G401 (cell line): ENCODE results near the gene TNKS1BP1. TPM values are rescaled to one million over a fixed set of nuclear protein-coding genes. Genes with fewer than 3 reads are reported as not detected.

Source experiments
- DNase-seq: peaks from one replicate; pipeline ENCODE4 v3.0.0-alpha.2; 2015; ENCODE audit warnings: low spot score
- in situ Hi-C: cut with HindIII; loops from 2 replicates; pipeline ENCODE4 v1.10.0; 2016; ENCODE audit warnings: low sequenced_read_pairs, mixed read lengths
- total RNA-seq: library from RNA; depleted of rRNA; stranded (reverse); fragments of >200 nt; shearing (Covaris generic); gene quantifications from 2 replicates; pipeline ENCODE4 v1.2.3, GENCODE V29; 2014; rRNA removed

The TNKS1BP1 gene
- total RNA-seq, 1 experiment from 2014 or later = 46.3 TPM

GRCh38 chr11:57275582-57275981 is 49.2 kb downstream of the TNKS1BP1 start:
- no peak for DNase-seq
- in situ Hi-C loops = no loop called here

GRCh38 chr11:57274904-57275498 is 49.8 kb downstream of the TNKS1BP1 start:
- no peak for DNase-seq
- in situ Hi-C loops = no loop called here

- no peak for DNase-seq
- in situ Hi-C loops = no loop called here
These were observed 51.2 kb downstream of the TNKS1BP1 start for GRCh38 chr11:57273448-57274058.

GRCh38 chr11:57269571-57270021 is 55.2 kb downstream of the TNKS1BP1 start:
- in situ Hi-C loops = no loop called here
- DNase-seq = no peak

GRCh38 chr11:57266157-57266556 is 58.6 kb downstream of the TNKS1BP1 start:
- in situ Hi-C loops = no loop called here
- no peak for DNase-seq

GRCh38 chr11:57263351-57263750 is 61.4 kb downstream of the TNKS1BP1 start:
- in situ Hi-C loops = no loop called here
- no peak for DNase-seq

- no peak for DNase-seq
- in situ Hi-C loops = no loop called here
These were observed 62.6 kb downstream of the TNKS1BP1 start for GRCh38 chr11:57262157-57262556.

- in situ Hi-C loops = no loop called here
- no peak for DNase-seq
These were observed 63.6 kb downstream of the TNKS1BP1 start for GRCh38 chr11:57260937-57261783.

GRCh38 chr11:57256119-57256518 is 68.6 kb downstream of the TNKS1BP1 start:
- no peak for DNase-seq
- in situ Hi-C loops = no loop called here

- in situ Hi-C loops = no loop called here
These were observed 69.1 kb downstream of the TNKS1BP1 start for GRCh38 chr11:57255618-57256017.

GRCh38 chr11:57254631-57255030 is 70.1 kb downstream of the TNKS1BP1 start:
- in situ Hi-C loops = no loop called here
- DNase-seq = no peak

More at GRCh38 chr11:57255618-57256017, 69.1 kb downstream of the TNKS1BP1 start:
- no peak for DNase-seq

GRCh38 chr11:57251491-57252104 is 73.2 kb downstream of the TNKS1BP1 start:
- in situ Hi-C loops = no loop called here
- DNase-seq = no peak

GRCh38 chr11:57251037-57251436 is 73.7 kb downstream of the TNKS1BP1 start:
- no peak for DNase-seq
- in situ Hi-C loops = no loop called here

Other genes with a start within 250 kb of the TNKS1BP1 start
- gene LRRC55, start 143.0 kb downstream of the TNKS1BP1 start, total RNA-seq = not detected in 2 replicates
- not detected in 2 replicates for gene APLNR, start 87.7 kb downstream of the TNKS1BP1 start, total RNA-seq
- gene SSRP1, start 10.9 kb upstream of the TNKS1BP1 start, total RNA-seq = 194 and 208 TPM in 2 replicates
- gene P2RX3, start 13.4 kb upstream of the TNKS1BP1 start, total RNA-seq = 7.1 and 11.4 TPM in 2 replicates
- not detected in 2 replicates for gene PRG3, start 56.2 kb upstream of the TNKS1BP1 start, total RNA-seq
- gene PRG2, start 65.7 kb upstream of the TNKS1BP1 start, total RNA-seq = not detected in 2 replicates
- not detected in 2 replicates for gene SLC43A3, start 102.2 kb upstream of the TNKS1BP1 start, total RNA-seq
- gene RTN4RL2, start 135.6 kb upstream of the TNKS1BP1 start, total RNA-seq = 2.9 TPM in 1 of 2 replicates, not detected in the other
- gene SLC43A1, start 190.8 kb upstream of the TNKS1BP1 start, total RNA-seq = 8.8 and 15.1 TPM in 2 replicates
- gene TIMM10, start 205.8 kb upstream of the TNKS1BP1 start, total RNA-seq = 36.2 and 53.0 TPM in 2 replicates
- gene SMTNL1, start 212.6 kb upstream of the TNKS1BP1 start, total RNA-seq = not detected in 2 replicates
- gene UBE2L6, start 242.7 kb upstream of the TNKS1BP1 start, total RNA-seq = 35.9 and 40.3 TPM in 2 replicates